GM23338 (cell line): Measurements from ENCODE around the gene EFCAB6. TPM values are rescaled to one million over a fixed set of nuclear protein-coding genes. Genes with fewer than 3 reads are reported as not detected.

Experiments
- ATAC-seq: fragments of 200-7000 bp; cut with Tn5 transposase; 3 replicates; pipeline ENCODE4 v1.9.1; 2020
- DNase-seq: peaks from one replicate; pipeline ENCODE4 v3.0.0-alpha.2; 2015; ENCODE audit warnings: low spot score
- H2AFZ ChIP-seq: fragments of 200-600 bp; sonication (generic); 2 replicates; pipeline ENCODE4 v1.8.0; 2016; ENCODE audit warnings: antibody characterized with exemption, mild to moderate bottlenecking, moderate library complexity
- H3F3A ChIP-seq: fragments of 200-600 bp; sonication (generic); replicated peaks from 2 replicates; pipeline ENCODE4 v1.8.0; 2017; ENCODE audit warnings: antibody characterized with exemption, mixed run types, low read depth
- H3K27ac ChIP-seq: fragments of 200-600 bp; sonication (generic); 2 replicates; pipeline ENCODE4 v1.6.1; 2016; ENCODE audit warnings: low read depth
- H3K27me3 ChIP-seq: fragments of 200-600 bp; sonication (generic); 2 replicates; pipeline ENCODE4 v1.8.0; 2016; ENCODE audit warnings: mild to moderate bottlenecking, mixed run types, moderate library complexity; ENCODE audit not compliant: insufficient read depth
- H3K36me3 ChIP-seq: fragments of 200-600 bp; sonication (generic); 2 replicates; pipeline ENCODE4 v1.8.0; 2016; ENCODE audit warnings: mild to moderate bottlenecking; ENCODE audit not compliant: insufficient read depth
- H3K4me1 ChIP-seq: fragments of 200-600 bp; sonication (generic); 2 replicates; pipeline ENCODE4 v1.8.0; 2016; ENCODE audit warnings: mild to moderate bottlenecking, moderate library complexity; ENCODE audit not compliant: insufficient read depth
- H3K4me2 ChIP-seq: fragments of 200-600 bp; sonication (generic); 2 replicates; pipeline ENCODE4 v1.7.1; 2017; ENCODE audit warnings: mixed run types
- H3K4me3 ChIP-seq: fragments of 200-600 bp; sonication (generic); 2 replicates; pipeline ENCODE4 v1.6.1; 2016; ENCODE audit warnings: mixed run types
- H3K79me2 ChIP-seq: fragments of 200-600 bp; sonication (generic); replicated peaks from 2 replicates; pipeline ENCODE4 v1.8.0; 2017; ENCODE audit warnings: mild to moderate bottlenecking; ENCODE audit not compliant: insufficient read depth
- H3K9me2 ChIP-seq: fragments of 200-600 bp; sonication (generic); 2 replicates; pipeline ENCODE4 v1.8.0; 2017; ENCODE audit not compliant: insufficient read depth
- H4K20me1 ChIP-seq: fragments of 200-600 bp; sonication (generic); replicated peaks from 2 replicates; pipeline ENCODE4 v1.8.0; 2017; ENCODE audit warnings: mild to moderate bottlenecking; ENCODE audit not compliant: insufficient read depth
- H3K27ac Mint-ChIP-seq: 2 replicates; pipeline ENCODE4 v1.8.0; 2020; ENCODE audit warnings: inconsistent platforms, mild to moderate bottlenecking, moderate library complexity, mixed read lengths
- H3K27me3 Mint-ChIP-seq: 3 replicates; pipeline ENCODE4 v1.8.0; 2022; ENCODE audit warnings: low read depth, mild to moderate bottlenecking, moderate library complexity, mixed read lengths, inconsistent platforms; ENCODE audit not compliant: insufficient read depth, poor library complexity
- H3K36me3 Mint-ChIP-seq: 3 replicates; pipeline ENCODE4 v1.8.0; 2021; ENCODE audit warnings: low read depth, mild to moderate bottlenecking, inconsistent platforms, moderate library complexity, mixed read lengths
- H3K4me1 Mint-ChIP-seq: 3 replicates; pipeline ENCODE4 v1.8.0; 2020; ENCODE audit warnings: mild to moderate bottlenecking, inconsistent platforms, mixed read lengths
- H3K4me3 Mint-ChIP-seq: 3 replicates; pipeline ENCODE4 v1.8.0; 2021; ENCODE audit warnings: moderate library complexity, mild to moderate bottlenecking, inconsistent platforms, mixed read lengths
- H3K9me3 Mint-ChIP-seq: 3 replicates; pipeline ENCODE4 v1.8.0; 2020; ENCODE audit warnings: moderate library complexity, mild to moderate bottlenecking, inconsistent platforms, mixed read lengths
- JUNB ChIP-seq: IDR thresholded peaks from one replicate; pipeline ENCODE4 v1.6.1; 2016; ENCODE audit warnings: antibody characterized with exemption; ENCODE audit not compliant: unreplicated experiment
- POLR2AphosphoS5 ChIP-seq: IDR thresholded peaks from 2 replicates; pipeline ENCODE4 v1.6.1; 2016; ENCODE audit warnings: antibody characterized with exemption, low read depth
- REST ChIP-seq: IDR thresholded peaks from one replicate; pipeline ENCODE4 v1.6.1; 2018; ENCODE audit warnings: antibody characterized with exemption; ENCODE audit not compliant: unreplicated experiment
- ZNF114 ChIP-seq: fragments of 250-450 bp; sonication (Bioruptor Pico); IDR thresholded peaks from 2 replicates; pipeline ENCODE4 v1.5.0; 2020; ENCODE audit warnings: mild to moderate bottlenecking, moderate library complexity
- ZNF331 ChIP-seq: fragments of 250-450 bp; sonication (Bioruptor Pico); IDR thresholded peaks from 2 replicates; pipeline ENCODE4 v1.5.0; 2020; ENCODE audit warnings: low read depth, mild to moderate bottlenecking, moderate library complexity
- polyA plus RNA-seq: library from polyadenylated mRNA; unstranded; fragments of >200 nt; fragmentation: Nextera tagmentation; extraction: Ambion mirVana; gene quantifications from 2 replicates; pipeline ENCODE4 v1.2.1, GENCODE V29; 2016
- total RNA-seq: library from RNA; depleted of rRNA; stranded (reverse); fragments of >200 nt; shearing (Covaris generic); gene quantifications from 2 replicates; pipeline ENCODE4 v1.2.3, GENCODE V29; 2014
- TF ChIP-seq, protein P1 (sequence below): fragments of 250-450 bp; sonication (Bioruptor Pico); IDR thresholded peaks from 2 replicates; pipeline ENCODE4 v1.5.0; 2020; ENCODE audit warnings: mild to moderate bottlenecking, moderate library complexity
- TF ChIP-seq, protein P2 (sequence below), 2 experiments: fragments of 200-600 bp in 1 of 2; sonication (generic) in 1 of 2; conservative IDR thresholded peaks; 2 replicates each; pipeline versions ENCODE4 v1.5.1 to v1.6.1; 2016 to 2017; ENCODE audit warnings: antibody characterized with exemption in 2 of 2, low read depth in 2 of 2, mild to moderate bottlenecking in 2 of 2, moderate library complexity in 1 of 2

The EFCAB6 gene
- total and polyA plus RNA-seq, 2 experiments from 2014 or later, result 1.1 to 1.8 TPM

GRCh38 chr22:43850529-43850928 is 38.4 kb upstream of the EFCAB6 start:
- no peak for DNase-seq

More at GRCh38 chr22:43850529-43850928, 38.4 kb upstream of the EFCAB6 start:
- TF ChIP-seq, protein P1, sequence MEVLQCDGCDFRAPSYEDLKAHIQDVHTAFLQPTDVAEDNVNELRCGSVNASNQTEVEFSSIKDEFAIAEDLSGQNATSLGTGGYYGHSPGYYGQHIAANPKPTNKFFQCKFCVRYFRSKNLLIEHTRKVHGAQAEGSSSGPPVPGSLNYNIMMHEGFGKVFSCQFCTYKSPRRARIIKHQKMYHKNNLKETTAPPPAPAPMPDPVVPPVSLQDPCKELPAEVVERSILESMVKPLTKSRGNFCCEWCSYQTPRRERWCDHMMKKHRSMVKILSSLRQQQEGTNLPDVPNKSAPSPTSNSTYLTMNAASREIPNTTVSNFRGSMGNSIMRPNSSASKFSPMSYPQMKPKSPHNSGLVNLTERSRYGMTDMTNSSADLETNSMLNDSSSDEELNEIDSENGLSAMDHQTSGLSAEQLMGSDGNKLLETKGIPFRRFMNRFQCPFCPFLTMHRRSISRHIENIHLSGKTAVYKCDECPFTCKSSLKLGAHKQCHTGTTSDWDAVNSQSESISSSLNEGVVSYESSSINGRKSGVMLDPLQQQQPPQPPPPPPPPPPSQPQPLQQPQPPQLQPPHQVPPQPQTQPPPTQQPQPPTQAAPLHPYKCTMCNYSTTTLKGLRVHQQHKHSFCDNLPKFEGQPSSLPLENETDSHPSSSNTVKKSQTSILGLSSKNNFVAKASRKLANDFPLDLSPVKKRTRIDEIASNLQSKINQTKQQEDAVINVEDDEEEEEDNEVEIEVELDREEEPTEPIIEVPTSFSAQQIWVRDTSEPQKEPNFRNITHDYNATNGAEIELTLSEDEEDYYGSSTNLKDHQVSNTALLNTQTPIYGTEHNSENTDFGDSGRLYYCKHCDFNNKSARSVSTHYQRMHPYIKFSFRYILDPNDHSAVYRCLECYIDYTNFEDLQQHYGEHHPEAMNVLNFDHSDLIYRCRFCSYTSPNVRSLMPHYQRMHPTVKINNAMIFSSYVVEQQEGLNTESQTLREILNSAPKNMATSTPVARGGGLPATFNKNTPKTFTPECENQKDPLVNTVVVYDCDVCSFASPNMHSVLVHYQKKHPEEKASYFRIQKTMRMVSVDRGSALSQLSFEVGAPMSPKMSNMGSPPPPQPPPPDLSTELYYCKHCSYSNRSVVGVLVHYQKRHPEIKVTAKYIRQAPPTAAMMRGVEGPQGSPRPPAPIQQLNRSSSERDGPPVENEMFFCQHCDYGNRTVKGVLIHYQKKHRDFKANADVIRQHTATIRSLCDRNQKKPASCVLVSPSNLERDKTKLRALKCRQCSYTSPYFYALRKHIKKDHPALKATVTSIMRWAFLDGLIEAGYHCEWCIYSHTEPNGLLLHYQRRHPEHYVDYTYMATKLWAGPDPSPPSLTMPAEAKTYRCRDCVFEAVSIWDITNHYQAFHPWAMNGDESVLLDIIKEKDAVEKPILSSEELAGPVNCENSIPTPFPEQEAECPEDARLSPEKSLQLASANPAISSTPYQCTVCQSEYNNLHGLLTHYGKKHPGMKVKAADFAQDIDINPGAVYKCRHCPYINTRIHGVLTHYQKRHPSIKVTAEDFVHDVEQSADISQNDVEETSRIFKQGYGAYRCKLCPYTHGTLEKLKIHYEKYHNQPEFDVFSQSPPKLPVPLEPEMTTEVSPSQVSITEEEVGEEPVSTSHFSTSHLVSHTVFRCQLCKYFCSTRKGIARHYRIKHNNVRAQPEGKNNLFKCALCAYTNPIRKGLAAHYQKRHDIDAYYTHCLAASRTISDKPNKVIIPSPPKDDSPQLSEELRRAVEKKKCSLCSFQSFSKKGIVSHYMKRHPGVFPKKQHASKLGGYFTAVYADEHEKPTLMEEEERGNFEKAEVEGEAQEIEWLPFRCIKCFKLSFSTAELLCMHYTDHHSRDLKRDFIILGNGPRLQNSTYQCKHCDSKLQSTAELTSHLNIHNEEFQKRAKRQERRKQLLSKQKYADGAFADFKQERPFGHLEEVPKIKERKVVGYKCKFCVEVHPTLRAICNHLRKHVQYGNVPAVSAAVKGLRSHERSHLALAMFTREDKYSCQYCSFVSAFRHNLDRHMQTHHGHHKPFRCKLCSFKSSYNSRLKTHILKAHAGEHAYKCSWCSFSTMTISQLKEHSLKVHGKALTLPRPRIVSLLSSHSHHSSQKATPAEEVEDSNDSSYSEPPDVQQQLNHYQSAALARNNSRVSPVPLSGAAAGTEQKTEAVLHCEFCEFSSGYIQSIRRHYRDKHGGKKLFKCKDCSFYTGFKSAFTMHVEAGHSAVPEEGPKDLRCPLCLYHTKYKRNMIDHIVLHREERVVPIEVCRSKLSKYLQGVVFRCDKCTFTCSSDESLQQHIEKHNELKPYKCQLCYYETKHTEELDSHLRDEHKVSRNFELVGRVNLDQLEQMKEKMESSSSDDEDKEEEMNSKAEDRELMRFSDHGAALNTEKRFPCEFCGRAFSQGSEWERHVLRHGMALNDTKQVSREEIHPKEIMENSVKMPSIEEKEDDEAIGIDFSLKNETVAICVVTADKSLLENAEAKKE (CRISPR knock-in tag), result no peak
- TF ChIP-seq ZNF114 (CRISPR knock-in tag) (no peak), ZNF331 (CRISPR knock-in tag) (no peak), REST (no peak), JUNB (no peak), POLR2AphosphoS5 (no peak)
- TF ChIP-seq, protein P2, sequence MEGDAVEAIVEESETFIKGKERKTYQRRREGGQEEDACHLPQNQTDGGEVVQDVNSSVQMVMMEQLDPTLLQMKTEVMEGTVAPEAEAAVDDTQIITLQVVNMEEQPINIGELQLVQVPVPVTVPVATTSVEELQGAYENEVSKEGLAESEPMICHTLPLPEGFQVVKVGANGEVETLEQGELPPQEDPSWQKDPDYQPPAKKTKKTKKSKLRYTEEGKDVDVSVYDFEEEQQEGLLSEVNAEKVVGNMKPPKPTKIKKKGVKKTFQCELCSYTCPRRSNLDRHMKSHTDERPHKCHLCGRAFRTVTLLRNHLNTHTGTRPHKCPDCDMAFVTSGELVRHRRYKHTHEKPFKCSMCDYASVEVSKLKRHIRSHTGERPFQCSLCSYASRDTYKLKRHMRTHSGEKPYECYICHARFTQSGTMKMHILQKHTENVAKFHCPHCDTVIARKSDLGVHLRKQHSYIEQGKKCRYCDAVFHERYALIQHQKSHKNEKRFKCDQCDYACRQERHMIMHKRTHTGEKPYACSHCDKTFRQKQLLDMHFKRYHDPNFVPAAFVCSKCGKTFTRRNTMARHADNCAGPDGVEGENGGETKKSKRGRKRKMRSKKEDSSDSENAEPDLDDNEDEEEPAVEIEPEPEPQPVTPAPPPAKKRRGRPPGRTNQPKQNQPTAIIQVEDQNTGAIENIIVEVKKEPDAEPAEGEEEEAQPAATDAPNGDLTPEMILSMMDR (conservative IDR thresholded peaks at IDR 0.05; ENCODE audit: low read depth in 2 of 2), result no peak
- no peak for ATAC-seq
- H3K27me3 ChIP-seq, result no peaks in the 10 kb centered on the region
- H2AFZ ChIP-seq, result no peak overlapping the region
- Mint-ChIP-seq H3K27me3 (peaks cover 9% of the 10 kb centered on the region), H3K9me3 (no peaks in the 10 kb centered on the region), H3K27ac (no peak overlapping the region; the same call in 1 of the 2 replicates), H3K4me1 (peaks cover 45% of the 10 kb centered on the region), H3K36me3 (no peaks in the 10 kb centered on the region; the same call in 2 of the 3 replicates), H3K4me3 (no peak overlapping the region)
- H3K27ac ChIP-seq, result no peak overlapping the region
- H3K9me2 ChIP-seq, result no peaks in the 10 kb centered on the region
- peaks cover 3% of the 10 kb centered on the region for H4K20me1 ChIP-seq
- H3K4me3 ChIP-seq, result no peak overlapping the region
- H3K4me1 ChIP-seq, result no peaks in the 10 kb centered on the region
- H3K36me3 ChIP-seq, result no peaks in the 10 kb centered on the region
- no peaks in the 10 kb centered on the region for H3F3A ChIP-seq
- H3K79me2 ChIP-seq, result peaks cover 68% of the 10 kb centered on the region
- H3K4me2 ChIP-seq, result no peak overlapping the region
